Heart right ventricle (tissue), 16 donors: ENCODE data around the gene ADGRD1. TPM values are rescaled to one million over a fixed set of nuclear protein-coding genes. Genes with fewer than 3 reads are reported as not detected.

ENCODE experiments used
- ATAC-seq, 8 donors: fragments of 200-7000 bp; cut with Tn5 transposase; one replicate each; pipeline ENCODE4 v1.9.1; 2020; ENCODE audit warnings: mild to moderate bottlenecking in 8 of 8, moderate library complexity in 8 of 8, moderate number of reproducible peaks in 1 of 8
- DNase-seq, 2 donors: peaks; one replicate each; pipeline ENCODE4 v3.0.0-alpha.2; 2020
- H3K27ac ChIP-seq, 10 donors: fragments of 200-600 bp; sonication (generic) in 2 of 10; one replicate each; pipeline versions ENCODE4 v1.5.0 to v1.8.0; 2020 to 2022; ENCODE audit warnings: mild to moderate bottlenecking in 3 of 10
- H3K27me3 ChIP-seq, 7 donors: fragments of 200-600 bp; one replicate each; pipeline ENCODE4 v1.8.0; 2021 to 2022; ENCODE audit warnings: mild to moderate bottlenecking in 2 of 7
- H3K36me3 ChIP-seq, 9 donors: fragments of 200-600 bp; sonication (generic) in 1 of 9; one replicate each; pipeline versions ENCODE4 v1.5.0 to v1.8.0; 2020 to 2022; ENCODE audit warnings: mild to moderate bottlenecking in 2 of 9
- H3K4me1 ChIP-seq, 9 donors: fragments of 200-600 bp; sonication (generic) in 1 of 9; one replicate each; pipeline versions ENCODE4 v1.5.0 to v1.8.0; 2020 to 2022; ENCODE audit warnings: mild to moderate bottlenecking in 4 of 9
- H3K4me3 ChIP-seq, 10 donors: fragments of 200-600 bp; sonication (generic) in 2 of 10; one replicate each; pipeline versions ENCODE4 v1.5.0 to v1.8.0; 2020 to 2022; ENCODE audit warnings: mild to moderate bottlenecking in 7 of 10, moderate library complexity in 2 of 10
- H3K9me3 ChIP-seq, 11 donors: fragments of 200-600 bp in 10 of 11; sonication (generic) in 2 of 11; one replicate each; pipeline versions ENCODE4 v1.5.0 to v1.8.0; 2013 to 2022; ENCODE audit warnings: mild to moderate bottlenecking in 2 of 11, control low read depth in 1 of 11, moderate library complexity in 1 of 11
- CTCF ChIP-seq, 9 donors: fragments of 200-600 bp; sonication (generic) in 2 of 9; IDR thresholded peaks; one replicate each; pipeline versions ENCODE4 v1.5.0 to v1.8.0; 2021 to 2022; ENCODE audit warnings: antibody characterized with exemption in 9 of 9, mild to moderate bottlenecking in 5 of 9, moderate library complexity in 1 of 9
- WGBS, 2 donors: extraction: QIAGEN DNeasy Blood & Tissue Kit; methylation state at CpG; one replicate each; pipeline ENCODE4 v1.1.7; 2013; ENCODE audit warnings: inconsistent platforms in 1 of 2; 5-methylcytosine and 5-hydroxymethylcytosine counted together
- intact Hi-C, 10 donors: fragments of 100-400 bp; cut with DNase I; formaldehyde crosslinking; loops; one replicate each; pipeline versions ENCODE4 v1.11.1 to v1.14.2; 2022
- polyA plus RNA-seq, 2 donors: library from polyadenylated mRNA; stranded (reverse); fragments of 200-250 nt; gene quantifications; one replicate each; pipeline ENCODE4 v1.2.3, GENCODE V29; 2013
- total RNA-seq, 10 donors: library from RNA; stranded (reverse); fragmentation: NEBNext Ultra II Directional in 3 of 10; extraction: Animal tissue kit (Norgen Biotek cat#: 25700) in 3 of 10; gene quantifications; one replicate each; pipeline versions ENCODE4 v1.2.1 to v1.2.4, GENCODE V29; 2021 to 2023
- donor health status: Arrhythmogenic right ventricular cardiomyopathy.
- donor health status: ischemic (EF 13 %, LVEDD 7.1; RV severe dilation, severe dysfunction).
- donor health status: healthy with polysubstance abuse.
- donor health status: DM: no; HTN: yes; CAD: no.
- donor health status: DM: no; HTN: no; CAD: no.
- donor health status: ischemic (EF 25% LVEDD 6.9; RV normal size, moderate dysfunction).
- donor health status: ischemic (EF 25% LVEDD 5.7; RV mildly dilated, moderate dysfunction).
- donor health status: healthy.
- donor health status: DM: yes; HTN: yes; CAD: no.
- donor health status: Ischemic cardiomyopathy.
- donor health status: ischemic (EF 35%, LVEDD 5.7; RV mildly dilated, moderate dysfunction).
- donor health status: nonischemic (EF 11% LVEDD 7.7; RV severe dilation, severe dysfunction).
- donor health status: DM: yes; HTN: yes; CAD: no.
- donor health status: PGD.
- donor health status: ischemic (EF 29% LVEDD 5.4; RV normal size, mild dysfunction).
- donor health status: nonischemic (EF 23%, LVEDD 6.1; RV moderate dilation, normal function).

ADGRD1 gene
- total and polyA plus RNA-seq, 12 donors = 16.8 to 157 (median 69.7) TPM

- Histone ChIP-seq H3K27ac (peak overlapping the region in 5 of 10 donors; percentile 0 to 64 (median 40)), H3K9me3 (no peaks in the 10 kb centered on the region), H3K4me3 (no peak overlapping the region), H3K4me1 (peaks cover 0 to 36% (median 10%) of the 10 kb centered on the region in 9 donors), H3K36me3 (peaks cover 0 to 35% (median 3%) of the 10 kb centered on the region in 9 donors), H3K27me3 (no peaks in the 10 kb centered on the region)
- intact Hi-C loops = loop anchor here in 1 of 10 donors (1.0 kb wide), 1 partner anchor 13 kb away; no protein-coding TSS in a partner anchor
- ATAC-seq = no peak
- 89 to 91% methylated on average over 28 of the region's 28 CpGs for WGBS, 2 donors
- TF ChIP-seq CTCF (IDR thresholded peaks at IDR 0.05) = no peak
- no peak for DNase-seq
These were observed 135.2 kb downstream of the ADGRD1 start for GRCh38 chr12:131088701-131089530.

DNA sequence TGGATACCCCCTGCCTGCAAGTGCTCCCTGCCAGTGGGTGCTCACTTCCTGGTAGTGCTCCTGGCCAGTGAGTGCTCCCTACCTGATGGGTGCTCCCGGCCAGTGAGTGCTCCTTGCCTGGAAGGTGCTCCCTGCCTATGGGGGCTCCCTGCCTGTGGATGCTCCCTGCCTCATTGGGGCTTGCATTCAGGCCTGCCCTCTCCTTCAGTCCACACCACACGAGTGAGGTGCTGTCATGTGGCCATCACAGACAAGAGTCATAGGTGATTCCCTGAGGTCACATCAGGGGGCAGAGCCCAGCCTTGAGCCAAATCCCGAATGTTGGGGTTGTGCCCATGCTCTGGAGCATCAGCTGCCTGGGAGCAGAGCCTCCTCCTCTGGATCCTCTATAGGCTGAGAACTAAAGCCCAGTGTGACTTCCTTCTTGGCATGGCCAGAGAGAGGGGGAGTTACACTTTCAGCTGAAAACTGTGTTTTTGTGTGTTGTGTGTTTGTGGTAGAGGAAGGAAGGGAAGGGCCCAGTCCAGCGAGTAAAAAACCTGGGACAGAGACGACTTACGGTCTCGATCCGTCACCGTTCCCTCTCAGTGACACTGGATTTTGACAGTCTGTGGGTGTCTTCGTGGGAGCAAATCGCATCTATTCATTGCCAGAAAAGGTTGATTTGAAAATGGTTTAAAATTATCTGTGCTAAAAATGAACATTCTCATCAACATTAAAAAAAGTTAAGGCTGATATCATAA is 136.0 kb downstream of the ADGRD1 start:
- intact Hi-C loops = no loop called here
- peak in 1 of 2 donors; percentile 5 for DNase-seq
- peaks cover 0 to 28% (median 3%) of the 10 kb centered on the region in 9 donors for H3K36me3 ChIP-seq

DNA sequence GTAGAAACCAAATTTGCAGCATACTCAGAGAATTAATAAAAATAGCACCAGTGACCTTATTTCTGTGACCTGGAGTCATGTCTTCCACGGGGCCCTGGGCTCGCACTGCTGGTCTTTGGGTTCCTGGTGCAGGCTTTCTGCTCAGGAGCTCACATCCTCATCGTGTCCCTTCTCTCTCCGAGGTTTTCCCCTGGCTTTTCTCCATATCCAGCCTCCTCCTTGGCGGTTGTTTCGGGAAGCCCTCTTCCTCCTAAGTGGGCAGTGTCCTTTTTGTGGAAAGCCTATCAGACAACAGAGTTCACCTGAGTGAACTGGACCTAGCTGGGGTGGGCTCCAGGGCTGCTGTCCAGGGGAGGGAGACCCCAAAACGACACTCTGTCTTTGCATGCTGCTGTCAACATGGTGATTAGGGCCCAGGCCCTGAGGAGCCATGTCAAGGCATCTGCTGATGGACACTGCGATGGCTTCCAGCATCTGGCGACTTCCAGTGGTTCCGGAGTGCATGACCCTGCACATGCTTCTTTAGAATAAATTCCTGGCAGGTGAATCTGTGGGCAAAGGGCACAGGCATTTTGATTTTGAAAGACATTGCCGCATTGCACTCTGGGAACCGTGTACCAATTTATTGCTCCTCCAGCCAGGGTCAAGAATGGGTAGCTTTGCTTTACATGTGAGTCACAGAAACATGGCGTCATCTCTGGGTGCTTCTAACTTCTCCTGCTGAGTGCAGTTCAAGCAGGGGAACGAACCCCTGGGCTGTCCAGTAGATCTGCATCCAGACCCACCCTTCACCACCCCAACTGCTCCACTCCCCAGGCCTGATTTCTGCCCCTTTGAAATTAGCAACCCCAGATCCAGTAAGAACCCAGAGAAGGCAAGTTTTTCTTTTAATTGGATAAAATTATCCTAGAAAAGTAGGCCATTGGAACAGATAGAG is 136.8 kb downstream of the ADGRD1 start:
- ATAC-seq (peak in 3 of 8 donors; percentile 17 to 39 (median 22)), DNase-seq (no peak)
- Histone ChIP-seq H3K27ac (peak overlapping the region in 6 of 10 donors; percentile 0 to 64 (median 42)), H3K9me3 (no peaks in the 10 kb centered on the region), H3K27me3 (no peaks in the 10 kb centered on the region), H3K4me3 (no peak overlapping the region), H3K36me3 (peaks cover 0 to 19% (median 0%) of the 10 kb centered on the region in 9 donors), H3K4me1 (peaks cover 0 to 30% (median 7%) of the 10 kb centered on the region in 9 donors)
- intact Hi-C loops = no loop called here
- no peak for TF ChIP-seq CTCF (IDR thresholded peaks at IDR 0.05)
- 74 to 79% methylated on average over 14 of the region's 14 CpGs for WGBS, 2 donors

More for the DNA sequence above, 136.0 kb downstream of the ADGRD1 start:
- Histone ChIP-seq H3K9me3 (no peaks in the 10 kb centered on the region), H3K4me3 (no peak overlapping the region), H3K27ac (peak overlapping the region in 8 of 10 donors; percentile 0 to 64 (median 36)), H3K27me3 (no peaks in the 10 kb centered on the region), H3K4me1 (peaks cover 0 to 36% (median 10%) of the 10 kb centered on the region in 9 donors)
- ATAC-seq = peak in 5 of 8 donors; percentile 25 to 51 (median 45)
- no peak for TF ChIP-seq CTCF (IDR thresholded peaks at IDR 0.05)
- 54 to 72% methylated on average over 11 of the region's 11 CpGs for WGBS, 2 donors
